Measurements from ENCODE around the gene MDC1. TPM values are rescaled to one million over a fixed set of nuclear protein-coding genes. Genes with fewer than 3 reads are reported as not detected.

Gene MDC1
- total and polyA plus RNA-seq, 2 of the 13 experiments (the other 11 are each of a cell fraction or from before 2014, with no cell fraction given): 8.4 to 14.0 TPM

DNA sequence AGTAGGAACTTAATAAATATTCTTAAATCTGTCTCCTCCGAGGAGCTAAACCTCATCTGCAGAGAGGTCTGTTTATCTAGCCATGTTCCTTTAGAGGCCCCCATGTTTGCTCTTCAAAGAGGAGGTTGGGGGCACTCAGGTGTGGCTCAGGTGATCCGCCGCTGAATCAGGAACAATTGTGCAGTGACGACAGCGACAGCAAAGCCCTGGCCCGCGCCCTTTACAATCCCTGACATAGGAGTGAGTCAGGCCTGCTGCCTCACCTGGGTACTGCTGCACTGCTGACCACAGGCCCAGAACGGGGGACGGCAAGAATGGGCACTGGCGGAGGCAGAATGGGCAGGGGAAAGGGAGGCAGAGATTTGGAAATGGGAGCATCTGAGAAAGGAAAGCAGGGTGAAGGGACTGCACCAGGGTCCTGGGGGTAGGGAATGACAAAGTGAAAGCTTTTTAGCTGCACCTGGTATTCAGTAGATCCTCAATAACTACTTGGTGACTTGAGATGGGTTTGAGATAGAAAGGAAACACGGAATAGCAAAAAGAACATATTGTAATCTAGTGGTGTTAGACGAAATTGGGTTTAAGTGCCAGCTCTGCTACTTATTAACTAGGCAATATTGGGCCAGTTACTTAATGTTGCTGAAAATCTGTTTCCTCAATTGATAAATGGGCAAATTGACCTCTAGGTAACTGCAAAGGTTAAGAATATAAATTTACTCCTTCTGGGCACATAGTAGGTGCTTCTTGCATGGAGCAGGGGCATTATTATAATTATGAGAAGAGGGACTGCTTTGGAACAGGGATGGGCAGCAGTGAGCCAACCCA is 32.7 kb upstream of the MDC1 start:
- 1% methylated on average over 12 of the region's 12 CpGs for WGBS (ENCODE audit: low lambda C conversion rate)
- no peaks in the 10 kb centered on the region for H3K9me3 ChIP-seq (ENCODE audit: low read length)
- peak overlapping the region; percentile 22 to 62 (median 36); a peak in 5 of 6 replicates for H3K4me3 ChIP-seq (replicated peaks in 1 of 3; ENCODE audit: insufficient read depth in 1 of 3, low read depth in 2 of 3, low read length in 3 of 3)
- CTCF ChIA-PET (ENCODE audit: low intra/inter-chr PET ratio, low total read pairs): no interaction called here
- in situ Hi-C loops (cut with HindIII; ENCODE audit: extremely low pct_ligation_motif_present, low pct_unique_long_range_greater_than_20kb): no loop called here
- peak overlapping the region; percentile 76 for H3K27ac ChIP-seq (ENCODE audit: extremely low read length, insufficient read depth, low read length)
- no peaks in the 10 kb centered on the region for H3K36me3 ChIP-seq (replicated peaks in 1 of 2; ENCODE audit: control insufficient read depth in 1 of 2, insufficient read depth in 2 of 2, low read length in 2 of 2)
- intact Hi-C loops (cut with micrococcal nuclease; ENCODE audit: unreplicated experiment): no loop called here
- no peak overlapping the region for H2AFZ ChIP-seq (ENCODE audit: low read length)
- DNase-seq (ENCODE audit: low spot score) (peak; percentile 65), FAIRE-seq (no peak), ATAC-seq (peak; percentile 84)
- POLR2A ChIA-PET: interaction anchor here (0.6 to 16.9 kb wide), 20 partner anchors 8 to 164 kb away, joined by 3 to 414 read pairs (median 4); partner anchors contain the start of gene VARS2
- no peaks in the 10 kb centered on the region for H3K27me3 ChIP-seq (ENCODE audit: control insufficient read depth in 1 of 2, insufficient read depth in 2 of 2, low read length in 2 of 2)
- H3K79me2 ChIP-seq (ENCODE audit: insufficient read depth, low read length): peaks cover 3% of the 10 kb centered on the region
- H3K9ac ChIP-seq (ENCODE audit: insufficient read depth, low read depth, low read length): peak overlapping the region; percentile 66
- BruUV-seq (replicated peaks): TSS peak; percentile 73
- no peaks in the 10 kb centered on the region for H4K20me1 ChIP-seq (ENCODE audit: insufficient read depth, low read length)
- peaks cover 81% of the 10 kb centered on the region for H3K4me1 ChIP-seq (ENCODE audit: insufficient read depth, low read length)
- peak overlapping the region; percentile 92 for H3K4me2 ChIP-seq (ENCODE audit: low read depth, low read length)
- TF ChIP-seq, protein P1, sequence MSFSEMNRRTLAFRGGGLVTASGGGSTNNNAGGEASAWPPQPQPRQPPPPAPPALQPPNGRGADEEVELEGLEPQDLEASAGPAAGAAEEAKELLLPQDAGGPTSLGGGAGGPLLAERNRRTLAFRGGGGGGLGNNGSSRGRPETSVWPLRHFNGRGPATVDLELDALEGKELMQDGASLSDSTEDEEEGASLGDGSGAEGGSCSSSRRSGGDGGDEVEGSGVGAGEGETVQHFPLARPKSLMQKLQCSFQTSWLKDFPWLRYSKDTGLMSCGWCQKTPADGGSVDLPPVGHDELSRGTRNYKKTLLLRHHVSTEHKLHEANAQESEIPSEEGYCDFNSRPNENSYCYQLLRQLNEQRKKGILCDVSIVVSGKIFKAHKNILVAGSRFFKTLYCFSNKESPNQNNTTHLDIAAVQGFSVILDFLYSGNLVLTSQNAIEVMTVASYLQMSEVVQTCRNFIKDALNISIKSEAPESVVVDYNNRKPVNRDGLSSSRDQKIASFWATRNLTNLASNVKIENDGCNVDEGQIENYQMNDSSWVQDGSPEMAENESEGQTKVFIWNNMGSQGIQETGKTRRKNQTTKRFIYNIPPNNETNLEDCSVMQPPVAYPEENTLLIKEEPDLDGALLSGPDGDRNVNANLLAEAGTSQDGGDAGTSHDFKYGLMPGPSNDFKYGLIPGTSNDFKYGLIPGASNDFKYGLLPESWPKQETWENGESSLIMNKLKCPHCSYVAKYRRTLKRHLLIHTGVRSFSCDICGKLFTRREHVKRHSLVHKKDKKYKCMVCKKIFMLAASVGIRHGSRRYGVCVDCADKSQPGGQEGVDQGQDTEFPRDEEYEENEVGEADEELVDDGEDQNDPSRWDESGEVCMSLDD (CRISPR knock-in tag; IDR thresholded peaks at IDR 0.05; ENCODE audit: borderline replicate concordance): no peak
- TF ChIP-seq, protein P2, sequence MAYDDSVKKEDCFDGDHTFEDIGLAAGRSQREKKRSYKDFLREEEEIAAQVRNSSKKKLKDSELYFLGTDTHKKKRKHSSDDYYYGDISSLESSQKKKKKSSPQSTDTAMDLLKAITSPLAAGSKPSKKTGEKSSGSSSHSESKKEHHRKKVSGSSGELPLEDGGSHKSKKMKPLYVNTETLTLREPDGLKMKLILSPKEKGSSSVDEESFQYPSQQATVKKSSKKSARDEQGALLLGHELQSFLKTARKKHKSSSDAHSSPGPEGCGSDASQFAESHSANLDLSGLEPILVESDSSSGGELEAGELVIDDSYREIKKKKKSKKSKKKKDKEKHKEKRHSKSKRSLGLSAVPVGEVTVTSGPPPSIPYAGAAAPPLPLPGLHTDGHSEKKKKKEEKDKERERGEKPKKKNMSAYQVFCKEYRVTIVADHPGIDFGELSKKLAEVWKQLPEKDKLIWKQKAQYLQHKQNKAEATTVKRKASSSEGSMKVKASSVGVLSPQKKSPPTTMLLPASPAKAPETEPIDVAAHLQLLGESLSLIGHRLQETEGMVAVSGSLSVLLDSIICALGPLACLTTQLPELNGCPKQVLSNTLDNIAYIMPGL (CRISPR knock-in tag; IDR thresholded peaks at IDR 0.05; ENCODE audit: borderline replicate concordance in 1 of 2, low read depth in 1 of 2): 0 out of 4 replicates have a peak, but pooled peaks of 1 of the 2 experiments have one; percentile 10
- TF ChIP-seq ZNF768 (CRISPR knock-in tag; IDR thresholded peaks at IDR 0.05) (peak; percentile 33; the same call in 1 of the 2 replicates), ZFY (CRISPR knock-in tag; IDR thresholded peaks at IDR 0.05) (peak; percentile 72), ZNF530 (CRISPR knock-in tag; IDR thresholded peaks at IDR 0.05; ENCODE audit: low read depth) (no peak), KLF9 (CRISPR knock-in tag; IDR thresholded peaks at IDR 0.05; ENCODE audit: low read depth) (no peak), ZNF205 (CRISPR knock-in tag; IDR thresholded peaks at IDR 0.05) (no peak), ZNF296 (CRISPR knock-in tag; conservative IDR thresholded peaks at IDR 0.05) (no peak), NFYB (CRISPR knock-in tag; IDR thresholded peaks at IDR 0.05) (no peak; the same call in 1 of the 2 replicates), MEF2D (CRISPR knock-in tag; IDR thresholded peaks at IDR 0.05) (peak; percentile 62; the same call in 1 of the 2 replicates), SRY (CRISPR knock-in tag; IDR thresholded peaks at IDR 0.05) (no peak; the same call in 1 of the 2 replicates), PTBP1 (IDR thresholded peaks at IDR 0.05; ENCODE audit: low read depth, low read length, poor library complexity, severe bottlenecking) (no peak), HDAC2 (CRISPR knock-in tag; IDR thresholded peaks at IDR 0.05) (0 out of 2 replicates have a peak, but pooled peaks have one; percentile 13), ISL2 (CRISPR knock-in tag; IDR thresholded peaks at IDR 0.05) (no peak), NFKB2 (CRISPR knock-in tag; IDR thresholded peaks at IDR 0.05; ENCODE audit: borderline replicate concordance) (no peak), ZNF326 (CRISPR knock-in tag; IDR thresholded peaks at IDR 0.05; ENCODE audit: borderline replicate concordance) (0 out of 2 replicates have a peak, but pooled peaks have one; percentile 54)
- TF ChIP-seq, protein P3, sequence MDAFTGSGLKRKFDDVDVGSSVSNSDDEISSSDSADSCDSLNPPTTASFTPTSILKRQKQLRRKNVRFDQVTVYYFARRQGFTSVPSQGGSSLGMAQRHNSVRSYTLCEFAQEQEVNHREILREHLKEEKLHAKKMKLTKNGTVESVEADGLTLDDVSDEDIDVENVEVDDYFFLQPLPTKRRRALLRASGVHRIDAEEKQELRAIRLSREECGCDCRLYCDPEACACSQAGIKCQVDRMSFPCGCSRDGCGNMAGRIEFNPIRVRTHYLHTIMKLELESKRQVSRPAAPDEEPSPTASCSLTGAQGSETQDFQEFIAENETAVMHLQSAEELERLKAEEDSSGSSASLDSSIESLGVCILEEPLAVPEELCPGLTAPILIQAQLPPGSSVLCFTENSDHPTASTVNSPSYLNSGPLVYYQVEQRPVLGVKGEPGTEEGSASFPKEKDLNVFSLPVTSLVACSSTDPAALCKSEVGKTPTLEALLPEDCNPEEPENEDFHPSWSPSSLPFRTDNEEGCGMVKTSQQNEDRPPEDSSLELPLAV (CRISPR knock-in tag; conservative IDR thresholded peaks at IDR 0.05; ENCODE audit: low read depth): no peak

Data from HepG2 (cell line).